ENCODE results near the gene STX4.

- TF ChIP-seq CTCF (IDR thresholded peaks at IDR 0.05) (no peak), POLR2A (IDR thresholded peaks at IDR 0.05) (no peak)
Measured at GRCh38 chr16:31064882-31065461, 31.6 kb downstream of the STX4 start.

Data from prostate gland (tissue), 2 donors.